Measurements from ENCODE around the gene FGD1. TPM values are rescaled to one million over a fixed set of nuclear protein-coding genes. Genes with fewer than 3 reads are reported as not detected.

The FGD1 gene
- total RNA-seq, 4 donors from 2014 or later, result 5.8 to 9.5 (median 8.6) TPM

DNA sequence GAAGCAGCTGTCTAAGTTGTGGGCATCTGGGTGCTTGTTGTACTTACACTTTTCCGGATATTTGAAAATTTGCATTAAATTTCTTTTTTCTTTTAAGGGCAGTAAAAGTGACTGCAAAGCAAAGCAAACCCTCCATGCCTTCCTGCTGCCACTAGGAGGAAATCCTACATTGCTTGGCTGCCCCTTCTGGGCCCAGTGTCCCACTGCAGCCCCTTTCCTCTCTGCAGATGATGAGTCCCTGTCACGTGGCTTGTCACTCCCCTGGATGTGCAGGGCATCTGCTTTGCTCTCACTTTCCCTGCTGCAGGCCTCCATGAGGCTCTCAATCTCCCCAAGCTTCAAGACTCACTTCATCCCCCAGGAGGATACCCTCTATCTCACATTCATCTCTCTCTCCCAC is 43.1 kb downstream of the FGD1 start:
- no peak for DNase-seq (ENCODE audit: low spot score in 2 of 2)
- Histone ChIP-seq H3K4me1 (no peaks in the 10 kb centered on the region), H3K9me3 (no peaks in the 10 kb centered on the region), H3K27me3 (no peaks in the 10 kb centered on the region), H3K36me3 (peaks cover 6% of the 10 kb centered on the region), H3K27ac (no peak overlapping the region), H3K4me3 (no peak overlapping the region)
- 56% methylated on average over 2 of the region's 2 CpGs for WGBS
- TF ChIP-seq POLR2AphosphoS5 (IDR thresholded peaks at IDR 0.05), result no peak
- no peak for TF ChIP-seq EP300 (IDR thresholded peaks at IDR 0.05)
- TF ChIP-seq POLR2A (IDR thresholded peaks at IDR 0.05), result no peak
- TF ChIP-seq, protein P1, sequence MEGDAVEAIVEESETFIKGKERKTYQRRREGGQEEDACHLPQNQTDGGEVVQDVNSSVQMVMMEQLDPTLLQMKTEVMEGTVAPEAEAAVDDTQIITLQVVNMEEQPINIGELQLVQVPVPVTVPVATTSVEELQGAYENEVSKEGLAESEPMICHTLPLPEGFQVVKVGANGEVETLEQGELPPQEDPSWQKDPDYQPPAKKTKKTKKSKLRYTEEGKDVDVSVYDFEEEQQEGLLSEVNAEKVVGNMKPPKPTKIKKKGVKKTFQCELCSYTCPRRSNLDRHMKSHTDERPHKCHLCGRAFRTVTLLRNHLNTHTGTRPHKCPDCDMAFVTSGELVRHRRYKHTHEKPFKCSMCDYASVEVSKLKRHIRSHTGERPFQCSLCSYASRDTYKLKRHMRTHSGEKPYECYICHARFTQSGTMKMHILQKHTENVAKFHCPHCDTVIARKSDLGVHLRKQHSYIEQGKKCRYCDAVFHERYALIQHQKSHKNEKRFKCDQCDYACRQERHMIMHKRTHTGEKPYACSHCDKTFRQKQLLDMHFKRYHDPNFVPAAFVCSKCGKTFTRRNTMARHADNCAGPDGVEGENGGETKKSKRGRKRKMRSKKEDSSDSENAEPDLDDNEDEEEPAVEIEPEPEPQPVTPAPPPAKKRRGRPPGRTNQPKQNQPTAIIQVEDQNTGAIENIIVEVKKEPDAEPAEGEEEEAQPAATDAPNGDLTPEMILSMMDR (IDR thresholded peaks at IDR 0.05), result no peak

DNA sequence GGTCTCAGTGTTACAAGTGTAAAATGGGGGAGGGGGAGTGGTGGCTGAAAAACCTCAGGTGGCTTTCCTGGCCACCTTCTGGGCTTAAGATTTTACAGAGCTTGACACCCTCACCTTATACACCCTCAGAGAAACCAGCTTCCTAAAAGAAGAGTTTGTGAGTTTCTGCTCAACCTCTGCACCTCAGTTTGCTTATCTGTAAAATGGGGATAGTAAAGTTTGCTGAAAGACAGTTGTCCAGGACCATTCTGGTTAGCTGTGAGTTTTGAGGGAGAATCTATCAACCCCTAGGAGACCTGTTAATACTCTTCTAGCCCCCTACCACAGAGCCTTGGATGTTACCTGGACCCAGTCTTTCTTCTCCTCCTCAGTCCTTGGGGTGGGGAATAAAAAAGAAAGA is 46.1 kb downstream of the FGD1 start:
- Histone ChIP-seq H3K4me3 (no peak overlapping the region), H3K4me1 (no peaks in the 10 kb centered on the region), H3K27me3 (no peaks in the 10 kb centered on the region), H3K9me3 (no peaks in the 10 kb centered on the region), H3K27ac (no peak overlapping the region), H3K36me3 (no peaks in the 10 kb centered on the region)
- no peak for DNase-seq (ENCODE audit: low spot score in 2 of 2)
- TF ChIP-seq, protein P1 (IDR thresholded peaks at IDR 0.05), result no peak
- TF ChIP-seq EP300 (IDR thresholded peaks at IDR 0.05) (no peak), POLR2AphosphoS5 (IDR thresholded peaks at IDR 0.05) (no peak), POLR2A (IDR thresholded peaks at IDR 0.05) (no peak)

DNA sequence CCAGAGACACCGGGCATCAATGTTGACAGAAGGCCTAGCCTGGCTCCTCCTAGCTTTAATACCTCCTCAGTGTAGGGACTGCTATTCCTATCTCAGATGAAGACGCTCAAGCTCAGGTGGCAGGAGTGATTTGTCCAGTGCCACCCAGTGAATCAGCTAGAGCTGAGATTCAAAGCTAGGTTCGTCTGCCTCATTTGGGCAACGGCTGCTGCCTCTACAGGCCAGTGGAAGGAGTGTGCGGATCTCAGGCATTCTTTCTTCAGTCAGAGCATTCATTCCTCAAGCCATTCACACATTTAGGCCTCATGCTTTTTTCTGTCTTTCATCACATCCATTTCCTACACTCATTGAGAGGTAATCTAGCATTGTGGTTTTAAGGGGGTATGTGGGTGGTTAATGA is 48.6 kb downstream of the FGD1 start:
- Histone ChIP-seq H3K27ac (no peak overlapping the region), H3K4me1 (peaks cover under 1% of the 10 kb centered on the region), H3K36me3 (peaks cover 6% of the 10 kb centered on the region), H3K9me3 (no peaks in the 10 kb centered on the region), H3K27me3 (no peaks in the 10 kb centered on the region), H3K4me3 (no peak overlapping the region)
- 61% methylated on average over 5 of the region's 5 CpGs for WGBS
- DNase-seq (ENCODE audit: low spot score in 2 of 2), result no peak
- TF ChIP-seq POLR2A (IDR thresholded peaks at IDR 0.05), result no peak
- TF ChIP-seq, protein P1 (IDR thresholded peaks at IDR 0.05), result no peak
- TF ChIP-seq POLR2AphosphoS5 (IDR thresholded peaks at IDR 0.05), result no peak
- TF ChIP-seq EP300 (IDR thresholded peaks at IDR 0.05), result no peak

DNA sequence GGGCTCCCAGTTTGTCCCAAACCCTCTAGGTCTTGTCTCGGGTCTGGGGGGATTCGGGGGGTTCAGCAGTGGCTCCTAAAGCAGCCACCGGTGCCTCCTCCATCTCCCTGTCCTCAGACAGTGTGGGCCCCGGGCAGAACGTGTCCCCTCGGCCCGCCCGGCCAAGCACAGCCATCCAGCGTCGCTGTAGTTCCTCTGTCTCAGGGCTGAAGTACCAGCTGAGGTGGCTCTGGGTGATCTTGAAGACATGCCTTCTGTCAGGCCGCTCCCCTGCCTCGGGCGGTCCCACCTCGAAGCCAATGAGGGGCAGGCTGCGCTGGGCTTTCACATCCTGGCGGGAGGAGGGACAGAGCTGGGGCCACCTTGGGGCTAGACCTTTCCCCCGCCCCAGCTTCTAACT is 50.0 kb downstream of the FGD1 start:
- TF ChIP-seq EP300 (IDR thresholded peaks at IDR 0.05) (no peak), POLR2A (IDR thresholded peaks at IDR 0.05) (no peak), POLR2AphosphoS5 (IDR thresholded peaks at IDR 0.05) (no peak)
- TF ChIP-seq, protein P1 (IDR thresholded peaks at IDR 0.05), result no peak
- WGBS, result 60% methylated on average over 10 of the region's 17 CpGs

DNA sequence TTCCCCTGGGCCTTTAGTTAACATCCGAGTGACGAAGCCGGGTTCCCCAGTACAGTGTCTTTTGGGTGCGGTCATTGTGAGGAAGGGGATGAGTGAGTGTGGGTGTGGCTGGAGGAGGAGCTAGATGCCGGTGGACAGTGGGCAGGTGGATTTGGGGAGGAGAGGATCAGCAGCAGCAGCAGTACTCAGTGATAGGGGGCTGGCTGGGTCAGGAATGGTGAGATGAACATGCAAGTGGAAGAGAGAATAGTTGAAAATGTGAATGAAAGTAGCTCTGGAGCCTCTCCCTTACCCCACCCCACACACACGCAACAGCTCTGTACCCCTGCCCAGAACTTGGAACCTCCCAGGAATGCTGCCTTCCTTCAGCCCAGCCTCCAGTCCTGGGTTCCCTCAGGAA is 51.3 kb downstream of the FGD1 start:
- peaks cover 6% of the 10 kb centered on the region for H3K36me3 ChIP-seq
- H3K27me3 ChIP-seq, result no peaks in the 10 kb centered on the region
- 71% methylated on average over 6 of the region's 6 CpGs for WGBS
- H3K4me3 ChIP-seq, result no peak overlapping the region
- TF ChIP-seq EP300 (IDR thresholded peaks at IDR 0.05), result no peak
- TF ChIP-seq POLR2A (IDR thresholded peaks at IDR 0.05), result no peak
- no peak for TF ChIP-seq POLR2AphosphoS5 (IDR thresholded peaks at IDR 0.05)
- TF ChIP-seq, protein P1 (IDR thresholded peaks at IDR 0.05), result no peak
- no peak overlapping the region for H3K27ac ChIP-seq
- peaks cover 13% of the 10 kb centered on the region for H3K4me1 ChIP-seq
- DNase-seq (ENCODE audit: low spot score in 2 of 2), result no peak
- H3K9me3 ChIP-seq, result no peaks in the 10 kb centered on the region

More for the DNA sequence above, 50.0 kb downstream of the FGD1 start:
- H3K36me3 ChIP-seq, result peaks cover 6% of the 10 kb centered on the region
- H3K4me1 ChIP-seq, result peaks cover 11% of the 10 kb centered on the region
- DNase-seq (ENCODE audit: low spot score in 2 of 2), result peak in 1 of 2 donors; percentile 62
- H3K9me3 ChIP-seq, result no peaks in the 10 kb centered on the region
- no peak overlapping the region for H3K27ac ChIP-seq
- no peaks in the 10 kb centered on the region for H3K27me3 ChIP-seq
- H3K4me3 ChIP-seq, result no peak overlapping the region

Measured in suprapubic skin (tissue), 4 donors.